H1 (cell line): Measurements from ENCODE around the gene NUDT3. TPM values are rescaled to one million over a fixed set of nuclear protein-coding genes. Genes with fewer than 3 reads are reported as not detected.

Experiments
- BACH1 ChIP-seq: IDR thresholded peaks from 2 replicates; pipeline ENCODE4 v1.6.1; 2012; ENCODE audit warnings: low read length, improper control_type of control experiment
- BRCA1 ChIP-seq: IDR thresholded peaks from 2 replicates; pipeline ENCODE4 v1.6.1; 2012; ENCODE audit warnings: low read depth, low read length, improper control_type of control experiment
- CBX5 ChIP-seq: fragments of 300-800, 300-1000 bp; sonication (generic); IDR thresholded peaks from 2 replicates; pipeline ENCODE4 v1.7.1; 2016; ENCODE audit warnings: antibody characterized with exemption, low read length, low read depth
- CBX8 ChIP-seq: fragments of 300-800, 300-1000 bp; sonication (generic); IDR thresholded peaks from 2 replicates; pipeline ENCODE4 v1.7.1; 2016; ENCODE audit warnings: low read depth, low read length, borderline replicate concordance
- CEBPB ChIP-seq: IDR thresholded peaks from 2 replicates; pipeline ENCODE4 v1.6.1; 2012; ENCODE audit warnings: low read depth, low read length
- CHD1 ChIP-seq: IDR thresholded peaks from 2 replicates; pipeline ENCODE4 v1.6.1; 2012; ENCODE audit warnings: low read depth, low read length, improper control_type of control experiment
- EZH2 ChIP-seq: fragments of 200-600 bp; sonication (generic); IDR thresholded peaks from 2 replicates; pipeline ENCODE4 v1.7.1; 2012; ENCODE audit warnings: low read depth, mild to moderate bottlenecking, moderate library complexity, low read length, inconsistent platforms; ENCODE audit not compliant: severe bottlenecking
- FOSL1 ChIP-seq: IDR thresholded peaks from 2 replicates; pipeline ENCODE4 v1.6.1; 2011; ENCODE audit warnings: mild to moderate bottlenecking, low read depth, low read length, moderate library complexity; ENCODE audit not compliant: insufficient read depth
- HDAC6 ChIP-seq: IDR thresholded peaks from one replicate; pipeline ENCODE4 v1.7.1; 2012; ENCODE audit warnings: low read depth, mild to moderate bottlenecking, inconsistent platforms, low read length, moderate library complexity
- MAFK ChIP-seq: IDR thresholded peaks from 2 replicates; pipeline ENCODE4 v1.6.1; 2012; ENCODE audit warnings: low read depth, mild to moderate bottlenecking, improper control_type of control experiment, low read length
- POLR2AphosphoS5 ChIP-seq: IDR thresholded peaks from 2 replicates; pipeline ENCODE4 v1.6.1; 2011; ENCODE audit warnings: low read depth, low read length
- RAD21 ChIP-seq, 2 experiments: IDR thresholded peaks in 1 of 2; conservative IDR thresholded peaks in 1 of 2; 2 replicates each; pipeline ENCODE4 v1.6.1; 2011; ENCODE audit warnings: low read depth in 2 of 2, low read length in 2 of 2, improper control_type of control experiment in 1 of 2, inconsistent platforms in 1 of 2, mild to moderate bottlenecking in 1 of 2, moderate library complexity in 1 of 2
- RBBP5 ChIP-seq: IDR thresholded peaks from 2 replicates; pipeline ENCODE4 v1.7.1; 2012; ENCODE audit warnings: low read depth, mild to moderate bottlenecking, inconsistent platforms, low read length, moderate library complexity, borderline replicate concordance
- SP2 ChIP-seq: IDR thresholded peaks from 2 replicates; pipeline ENCODE4 v1.6.1; 2012; ENCODE audit warnings: mild to moderate bottlenecking, low read length, inconsistent platforms
- SUZ12 ChIP-seq: fragments of 200-600 bp; sonication (generic); IDR thresholded peaks from 2 replicates; pipeline ENCODE4 v1.6.1; 2012; ENCODE audit warnings: mild to moderate bottlenecking, inconsistent platforms, low read length, moderate library complexity, mixed read lengths
- TAF1 ChIP-seq: IDR thresholded peaks from 2 replicates; pipeline ENCODE4 v1.6.1; 2011; ENCODE audit warnings: mild to moderate bottlenecking, low read depth, low read length
- TCF12 ChIP-seq: IDR thresholded peaks from 2 replicates; pipeline ENCODE4 v1.6.1; 2011; ENCODE audit warnings: low read depth, mild to moderate bottlenecking, low read length
- TEAD4 ChIP-seq: IDR thresholded peaks from 2 replicates; pipeline ENCODE4 v1.6.1; 2012; ENCODE audit warnings: low read depth, low read length, inconsistent platforms, mixed read lengths
- polyA plus RNA-seq, 7 experiments: library from polyadenylated mRNA; depleted of rRNA in 3 of 7; stranded (reverse) in 5 of 7; unstranded in 2 of 7; fragments of >200 nt in 5 of 7; fragments of 200-250 nt in 2 of 7; gene quantifications; 1 replicate in 5 of 7; 2 replicates in 1 of 7; 4 replicates in 1 of 7; pipeline versions ENCODE4 v1.2.1 to v1.2.3, GENCODE V29; 2011 to 2013; ENCODE audit warnings: missing spikeins in 2 of 7, mixed read lengths in 2 of 7
- total RNA-seq: library from RNA; stranded (reverse); fragmentation: NEBNext Ultra II Directional; extraction: Animal tissue kit (Norgen Biotek cat#: 25700); gene quantifications from 2 replicates; pipeline ENCODE4 v1.2.1, GENCODE V29; 2021
- TF ChIP-seq, protein P1 (sequence below), 3 experiments: IDR thresholded peaks; 1 replicate in 2 of 3; 2 replicates in 1 of 3; pipeline versions ENCODE4 v1.5.1 to v1.6.1; 2011; ENCODE audit warnings: low read length in 3 of 3, mild to moderate bottlenecking in 3 of 3, inconsistent platforms in 2 of 3, low read depth in 1 of 3, moderate library complexity in 1 of 3; ENCODE audit not compliant: insufficient read depth in 1 of 3; ENCODE audit errors: control extremely low read depth in 1 of 3

The NUDT3 gene
- total and polyA plus RNA-seq, 2 of the 8 experiments (the other 6 are each of a cell fraction or from before 2014, with no cell fraction given): 14.1 to 36.9 TPM

DNA sequence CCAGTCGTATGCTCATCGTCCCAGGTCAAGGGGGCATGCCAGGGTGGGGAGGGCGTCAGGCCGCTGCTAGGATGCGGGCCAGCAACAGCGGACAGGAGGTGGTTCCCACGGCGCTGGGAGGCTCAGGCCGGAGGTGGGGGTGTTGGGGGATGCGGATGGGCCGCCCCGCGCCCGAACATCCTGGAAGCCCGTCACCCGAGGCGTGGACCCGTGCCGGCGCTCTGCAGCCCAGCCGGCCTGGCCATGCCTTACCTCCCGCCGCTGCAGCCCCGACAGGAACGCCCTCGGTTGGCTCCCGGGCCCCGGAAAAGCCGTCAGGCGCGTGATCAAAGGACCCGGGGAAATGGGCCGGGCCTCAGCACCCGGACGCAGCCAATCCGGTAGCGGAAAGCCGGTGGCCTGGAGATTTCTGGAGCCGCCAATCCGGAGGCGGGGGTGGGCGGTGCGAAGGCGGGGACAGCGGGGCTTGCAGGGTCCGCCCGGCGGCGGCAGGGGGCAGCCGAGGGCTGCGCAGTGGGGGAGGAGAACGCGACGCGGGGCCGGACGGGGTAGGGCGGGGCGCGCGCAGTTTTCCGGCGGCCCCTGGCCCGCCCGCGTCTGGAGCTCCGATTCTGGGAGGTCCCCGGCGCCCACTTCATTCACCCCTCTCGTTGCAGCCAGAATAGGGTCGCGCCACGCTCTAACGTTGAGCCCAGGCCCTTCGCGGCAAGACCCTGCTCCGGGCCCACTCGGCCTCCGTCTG, 143.6 kb downstream of the NUDT3 start, which contains the start of gene SMIM29 (continued):
- TF ChIP-seq TCF12 (no peak), BACH1 (no peak), CEBPB (no peak), TEAD4 (no peak), SUZ12 (no peak), EZH2 (no peak), POLR2AphosphoS5 (no peak), CHD1 (no peak), SP2 (no peak), TAF1 (0 out of 2 replicates have a peak, but pooled peaks have one; percentile 18), RBBP5 (peak; percentile 33; the same call in 1 of the 2 replicates), RAD21 (IDR thresholded peaks at IDR 0.05 in 1 of 2, conservative IDR thresholded peaks at IDR 0.05 in 1 of 2; ENCODE audit: low read depth in 2 of 2, low read length in 2 of 2) (peak; percentile 83 to 90), FOSL1 (no peak), HDAC6 (no peak), CBX5 (no peak), MAFK (no peak), CBX8 (no peak), BRCA1 (no peak)
- TF ChIP-seq, protein P1, sequence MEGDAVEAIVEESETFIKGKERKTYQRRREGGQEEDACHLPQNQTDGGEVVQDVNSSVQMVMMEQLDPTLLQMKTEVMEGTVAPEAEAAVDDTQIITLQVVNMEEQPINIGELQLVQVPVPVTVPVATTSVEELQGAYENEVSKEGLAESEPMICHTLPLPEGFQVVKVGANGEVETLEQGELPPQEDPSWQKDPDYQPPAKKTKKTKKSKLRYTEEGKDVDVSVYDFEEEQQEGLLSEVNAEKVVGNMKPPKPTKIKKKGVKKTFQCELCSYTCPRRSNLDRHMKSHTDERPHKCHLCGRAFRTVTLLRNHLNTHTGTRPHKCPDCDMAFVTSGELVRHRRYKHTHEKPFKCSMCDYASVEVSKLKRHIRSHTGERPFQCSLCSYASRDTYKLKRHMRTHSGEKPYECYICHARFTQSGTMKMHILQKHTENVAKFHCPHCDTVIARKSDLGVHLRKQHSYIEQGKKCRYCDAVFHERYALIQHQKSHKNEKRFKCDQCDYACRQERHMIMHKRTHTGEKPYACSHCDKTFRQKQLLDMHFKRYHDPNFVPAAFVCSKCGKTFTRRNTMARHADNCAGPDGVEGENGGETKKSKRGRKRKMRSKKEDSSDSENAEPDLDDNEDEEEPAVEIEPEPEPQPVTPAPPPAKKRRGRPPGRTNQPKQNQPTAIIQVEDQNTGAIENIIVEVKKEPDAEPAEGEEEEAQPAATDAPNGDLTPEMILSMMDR (IDR thresholded peaks at IDR 0.05; ENCODE audit: control extremely low read depth in 1 of 3, insufficient read depth in 1 of 3, low read depth in 1 of 3, low read length in 3 of 3): peak in 2 of 3 experiments; percentile 76 to 84; a peak in 3 of 4 replicates
